GM06990 (cell line): Measurements from ENCODE around the gene SLC12A7.

Source experiments
- DNase-seq: peaks from one replicate; pipeline ENCODE4 v3.0.0-alpha.2; 2011; ENCODE audit not compliant: insufficient read length; ENCODE audit errors: extremely low read depth
- H3K27me3 ChIP-seq: replicated peaks from 2 replicates; pipeline ENCODE4 v1.6.0; 2011; ENCODE audit warnings: low read length; ENCODE audit not compliant: control insufficient read depth, insufficient read depth
- H3K36me3 ChIP-seq: 2 replicates; pipeline ENCODE4 v1.5.1; 2011; ENCODE audit warnings: low read length; ENCODE audit not compliant: control insufficient read depth, insufficient read depth
- H3K4me3 ChIP-seq: replicated peaks from 2 replicates; pipeline ENCODE4 v1.5.1; 2011; ENCODE audit warnings: low read depth, mild to moderate bottlenecking, control low read depth, low read length
- TF ChIP-seq, protein P1 (sequence below): IDR thresholded peaks from 2 replicates; pipeline ENCODE4 v1.5.1; 2011; ENCODE audit warnings: low read length, control low read depth, mild to moderate bottlenecking, inconsistent platforms; ENCODE audit not compliant: insufficient read depth, poor library complexity, severe bottlenecking

Gene SLC12A7

DNA sequence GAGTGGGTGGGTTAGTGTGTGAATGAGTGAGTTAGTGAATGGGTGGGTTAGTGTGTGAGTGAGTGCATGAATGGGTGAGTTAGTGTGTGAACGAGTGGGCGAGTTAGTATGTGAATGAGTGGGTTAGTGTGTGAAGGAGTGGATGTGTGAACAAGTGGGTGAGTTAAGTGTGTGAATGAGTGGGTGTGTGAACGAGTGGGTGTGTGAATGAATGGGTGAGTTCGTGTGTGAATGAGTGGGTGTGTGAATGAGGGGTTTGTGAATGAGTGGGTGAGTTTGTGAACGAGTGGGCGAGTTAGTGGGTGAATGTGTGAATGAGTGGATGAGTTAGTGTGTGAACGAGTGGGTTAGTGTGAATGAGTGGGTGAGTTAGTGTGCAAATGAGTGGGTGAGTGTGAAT, 69.2 kb downstream of the SLC12A7 start:
- Histone ChIP-seq H3K27me3 (no peaks in the 10 kb centered on the region), H3K4me3 (no peak overlapping the region), H3K36me3 (no peaks in the 10 kb centered on the region)
- no peak for DNase-seq
- TF ChIP-seq, protein P1, sequence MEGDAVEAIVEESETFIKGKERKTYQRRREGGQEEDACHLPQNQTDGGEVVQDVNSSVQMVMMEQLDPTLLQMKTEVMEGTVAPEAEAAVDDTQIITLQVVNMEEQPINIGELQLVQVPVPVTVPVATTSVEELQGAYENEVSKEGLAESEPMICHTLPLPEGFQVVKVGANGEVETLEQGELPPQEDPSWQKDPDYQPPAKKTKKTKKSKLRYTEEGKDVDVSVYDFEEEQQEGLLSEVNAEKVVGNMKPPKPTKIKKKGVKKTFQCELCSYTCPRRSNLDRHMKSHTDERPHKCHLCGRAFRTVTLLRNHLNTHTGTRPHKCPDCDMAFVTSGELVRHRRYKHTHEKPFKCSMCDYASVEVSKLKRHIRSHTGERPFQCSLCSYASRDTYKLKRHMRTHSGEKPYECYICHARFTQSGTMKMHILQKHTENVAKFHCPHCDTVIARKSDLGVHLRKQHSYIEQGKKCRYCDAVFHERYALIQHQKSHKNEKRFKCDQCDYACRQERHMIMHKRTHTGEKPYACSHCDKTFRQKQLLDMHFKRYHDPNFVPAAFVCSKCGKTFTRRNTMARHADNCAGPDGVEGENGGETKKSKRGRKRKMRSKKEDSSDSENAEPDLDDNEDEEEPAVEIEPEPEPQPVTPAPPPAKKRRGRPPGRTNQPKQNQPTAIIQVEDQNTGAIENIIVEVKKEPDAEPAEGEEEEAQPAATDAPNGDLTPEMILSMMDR = no peak

DNA sequence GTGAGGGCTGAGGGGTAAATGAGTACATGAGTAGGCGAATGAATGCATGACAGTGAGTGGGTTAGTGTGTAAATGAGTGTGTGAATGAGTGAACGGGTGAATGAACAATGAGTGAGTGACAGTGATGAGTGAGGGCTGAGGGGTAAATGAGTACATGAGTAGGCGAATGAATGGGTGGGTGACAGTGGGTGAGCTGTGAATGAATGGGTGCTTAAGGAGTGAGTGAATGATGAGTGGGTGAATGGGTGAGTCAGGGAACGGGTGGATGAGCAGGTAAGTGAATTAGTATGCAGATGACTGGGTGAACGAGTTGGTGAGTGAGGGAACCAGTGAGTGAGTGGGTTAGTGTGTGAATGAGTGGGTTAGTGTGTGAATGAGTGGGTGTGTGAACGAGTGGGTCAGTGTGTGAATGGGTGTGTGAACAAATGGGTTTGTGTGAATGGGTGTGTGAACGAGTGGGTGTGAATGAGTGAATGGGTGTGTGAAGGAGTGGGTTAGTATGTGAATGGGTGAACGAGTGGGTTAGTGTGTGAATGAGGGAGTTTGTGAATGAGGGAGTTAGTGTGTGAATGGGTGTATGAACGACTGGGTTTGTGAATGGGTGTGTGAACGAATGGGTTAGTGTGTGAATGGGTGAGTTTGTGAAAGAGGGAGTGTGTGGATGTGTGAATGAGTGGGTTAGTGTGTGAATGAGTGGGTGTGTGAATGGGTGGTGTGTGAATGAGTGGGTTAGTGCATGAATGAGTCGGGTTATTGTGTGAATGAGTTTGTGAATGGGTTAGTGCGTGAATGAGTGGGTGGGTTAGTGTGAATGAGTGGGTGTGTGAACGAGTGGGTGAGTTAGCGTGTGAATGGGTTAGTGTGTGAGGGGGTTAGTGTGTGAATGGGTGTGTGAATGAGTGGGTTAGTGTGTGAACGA, 70.4 kb downstream of the SLC12A7 start:
- H3K36me3 ChIP-seq = no peaks in the 10 kb centered on the region
- no peaks in the 10 kb centered on the region for H3K27me3 ChIP-seq
- DNase-seq = no peak
- TF ChIP-seq, protein P1 = no peak
- no peak overlapping the region for H3K4me3 ChIP-seq

GRCh38 chr5:1040571-1040970, 71.3 kb downstream of the SLC12A7 start:
- DNase-seq = no peak
- H3K36me3 ChIP-seq = no peaks in the 10 kb centered on the region
- no peaks in the 10 kb centered on the region for H3K27me3 ChIP-seq
- H3K4me3 ChIP-seq = no peak overlapping the region
- TF ChIP-seq, protein P1 = no peak

DNA sequence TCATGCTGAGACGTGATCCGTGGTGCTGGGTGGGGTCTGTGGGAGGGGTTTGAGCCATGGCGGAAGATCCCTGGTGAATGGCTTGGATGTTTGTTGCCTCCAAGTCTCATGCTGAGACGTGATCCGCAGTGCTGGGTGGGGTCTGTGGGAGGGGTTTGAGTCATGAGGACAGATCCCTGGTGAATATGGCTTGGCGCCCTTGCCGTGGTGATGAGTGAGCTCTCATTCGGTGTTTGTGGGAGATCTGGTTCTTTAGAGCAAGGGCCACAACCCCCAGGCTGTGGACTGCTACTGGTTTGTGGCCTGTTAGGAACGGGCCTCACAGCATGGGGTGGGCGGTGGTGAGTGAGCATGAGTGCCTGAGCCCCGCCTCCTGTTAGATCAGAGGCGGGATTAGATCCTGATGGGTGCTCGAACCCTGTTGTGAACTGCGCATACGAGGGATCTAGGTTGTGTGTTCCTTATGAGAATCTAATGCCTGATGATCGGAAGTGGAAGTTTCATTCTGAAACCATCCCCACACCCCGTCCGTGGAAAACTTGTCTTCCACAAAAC, 72.1 kb downstream of the SLC12A7 start:
- Histone ChIP-seq H3K4me3 (no peak overlapping the region), H3K27me3 (no peaks in the 10 kb centered on the region), H3K36me3 (no peaks in the 10 kb centered on the region)
- no peak for DNase-seq
- TF ChIP-seq, protein P1 = no peak

DNA sequence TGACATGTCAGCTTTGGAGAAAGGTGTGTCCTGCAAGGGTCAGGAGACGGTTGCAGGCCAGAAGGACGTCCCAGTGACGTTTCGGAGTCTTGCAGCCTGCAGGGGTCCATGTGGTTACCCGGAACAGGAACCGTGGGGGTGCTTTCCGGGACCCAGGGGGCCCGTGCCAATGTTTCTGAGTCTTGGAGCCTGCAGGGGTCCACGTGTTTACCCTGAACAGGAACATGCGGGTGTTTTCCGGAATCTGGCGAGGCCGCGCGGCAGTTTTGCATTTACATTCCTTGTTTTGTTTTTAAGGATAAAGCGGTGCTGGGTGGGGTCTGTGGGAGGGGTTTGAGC, 72.7 kb downstream of the SLC12A7 start:
- H3K27me3 ChIP-seq = no peaks in the 10 kb centered on the region
- no peaks in the 10 kb centered on the region for H3K36me3 ChIP-seq
- TF ChIP-seq, protein P1 = no peak
- DNase-seq = no peak
- H3K4me3 ChIP-seq = no peak overlapping the region
